ENCODE measurements around the gene TIMP1. TPM values are rescaled to one million over a fixed set of nuclear protein-coding genes. Genes with fewer than 3 reads are reported as not detected.
"Not testable (repeated sequence)": the region's sequence is repeated elsewhere in the genome, so short reads cannot be mapped to it uniquely, and the experiment has no call there.

TIMP1 gene
- polyA plus RNA-seq, 4 donors = 19.5 to 196 (median 61.8) TPM

DNA sequence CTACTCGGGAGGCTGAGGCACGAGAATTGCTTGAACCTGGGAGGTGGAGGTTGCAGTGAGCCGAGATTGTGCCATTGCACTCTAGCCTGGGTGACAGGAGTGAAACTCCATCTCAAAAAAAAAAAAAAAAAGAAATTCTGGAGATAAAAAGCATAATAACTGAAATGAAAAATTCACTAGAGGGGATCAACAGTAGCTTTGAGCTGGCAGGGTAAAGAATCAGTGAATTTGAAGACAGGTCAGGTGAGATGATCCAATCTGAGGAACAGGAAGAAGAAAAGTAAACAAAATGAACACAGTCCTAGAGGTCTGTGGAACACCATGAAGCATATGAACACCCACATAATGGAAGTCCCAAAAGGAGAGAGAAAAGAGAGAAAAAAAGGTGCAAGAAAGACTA lies 15.0 kb downstream of the TIMP1 start:
- Histone ChIP-seq H3K9me3 (ENCODE audit: control insufficient read depth in 2 of 2, insufficient read depth in 1 of 2, low read depth in 1 of 2, low read length in 1 of 2) (no peaks in the 10 kb centered on the region), H3K36me3 (ENCODE audit: control insufficient read depth in 3 of 3, insufficient read depth in 2 of 3, low read depth in 1 of 3, low read length in 3 of 3) (no peaks in the 10 kb centered on the region), H3K27me3 (ENCODE audit: control insufficient read depth in 3 of 3, insufficient read depth in 3 of 3, low read length in 3 of 3) (no peaks in the 10 kb centered on the region), H3K4me3 (ENCODE audit: low read depth in 1 of 3, low read length in 3 of 3) (no peak overlapping the region), H3K4me1 (ENCODE audit: control insufficient read depth in 3 of 3, insufficient read depth in 2 of 3, low read depth in 1 of 3, low read length in 2 of 3) (no peaks in the 10 kb centered on the region), H3K27ac (ENCODE audit: low read depth in 1 of 3, low read length in 2 of 3) (no peak overlapping the region)
- FAIRE-seq (no peak), DNase-seq (no peak)
- 80 to 94% (median 88%) methylated on average over 3 of the region's 3 CpGs for WGBS, 3 donors

DNA sequence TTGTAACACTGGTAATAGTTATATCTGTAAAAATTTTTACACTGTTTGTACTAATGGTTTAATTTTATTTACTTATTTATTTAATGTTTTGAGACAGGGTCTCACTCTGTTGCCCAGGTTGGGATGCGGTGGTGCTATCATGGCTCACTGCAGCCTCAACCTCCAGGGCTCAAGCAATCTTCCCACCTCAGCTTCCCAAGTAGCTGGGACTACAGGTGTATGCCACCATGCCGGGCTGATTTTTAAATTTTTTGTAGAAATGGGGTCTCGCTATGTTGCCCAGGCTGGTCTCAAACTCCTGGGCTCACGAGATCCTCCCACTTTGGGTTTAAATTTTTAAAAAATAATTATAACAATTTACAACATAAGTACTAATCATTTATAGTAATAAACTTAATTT lies 20.9 kb downstream of the TIMP1 start:
- not testable (repeated sequence) for H3K9me3 ChIP-seq (ENCODE audit: control insufficient read depth in 2 of 2, insufficient read depth in 1 of 2, low read depth in 1 of 2, low read length in 1 of 2); H3K4me1 ChIP-seq (ENCODE audit: control insufficient read depth in 3 of 3, insufficient read depth in 2 of 3, low read depth in 1 of 3, low read length in 2 of 3); H3K27me3 ChIP-seq (ENCODE audit: control insufficient read depth in 3 of 3, insufficient read depth in 3 of 3, low read length in 3 of 3); H3K27ac ChIP-seq (ENCODE audit: low read depth in 1 of 3, low read length in 2 of 3); H3K4me3 ChIP-seq (ENCODE audit: low read depth in 1 of 3, low read length in 3 of 3); H3K36me3 ChIP-seq (ENCODE audit: control insufficient read depth in 3 of 3, insufficient read depth in 2 of 3, low read depth in 1 of 3, low read length in 3 of 3); DNase-seq; FAIRE-seq
- 82 to 100% (median 98%) methylated on average over 4 of the region's 4 CpGs for WGBS, 3 donors

DNA sequence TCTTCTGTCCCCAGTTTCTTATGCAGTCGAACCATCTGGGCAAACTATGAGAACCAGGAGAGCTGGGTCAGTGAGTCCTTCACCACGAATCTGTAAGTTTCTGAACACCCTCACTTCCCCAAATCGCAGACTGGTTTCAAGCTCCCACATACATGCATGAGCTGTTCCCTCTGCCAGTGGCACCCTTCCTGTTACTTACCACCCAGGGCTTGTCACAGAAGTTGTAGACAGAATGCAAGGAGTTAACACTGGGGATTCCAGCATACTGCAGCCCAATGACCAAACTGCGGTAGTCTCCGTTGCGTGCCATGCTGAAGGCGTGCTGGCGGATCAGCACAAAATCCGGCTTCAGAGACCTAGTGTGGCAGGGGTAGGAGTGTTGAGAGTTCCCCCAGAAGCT lies 22.8 kb downstream of the TIMP1 start:
- Histone ChIP-seq H3K27me3 (ENCODE audit: control insufficient read depth in 3 of 3, insufficient read depth in 3 of 3, low read length in 3 of 3) (no peaks in the 10 kb centered on the region), H3K27ac (ENCODE audit: low read depth in 1 of 3, low read length in 2 of 3) (no peak overlapping the region), H3K4me1 (ENCODE audit: control insufficient read depth in 3 of 3, insufficient read depth in 2 of 3, low read depth in 1 of 3, low read length in 2 of 3) (no peaks in the 10 kb centered on the region), H3K9me3 (ENCODE audit: control insufficient read depth in 2 of 2, insufficient read depth in 1 of 2, low read depth in 1 of 2, low read length in 1 of 2) (no peaks in the 10 kb centered on the region), H3K36me3 (ENCODE audit: control insufficient read depth in 3 of 3, insufficient read depth in 2 of 3, low read depth in 1 of 3, low read length in 3 of 3) (no peaks in the 10 kb centered on the region), H3K4me3 (ENCODE audit: low read depth in 1 of 3, low read length in 3 of 3) (no peak overlapping the region)
- DNase-seq (no peak), FAIRE-seq (no peak)
- WGBS, 3 donors = 48 to 62% (median 60%) methylated on average over 9 of the region's 9 CpGs

DNA sequence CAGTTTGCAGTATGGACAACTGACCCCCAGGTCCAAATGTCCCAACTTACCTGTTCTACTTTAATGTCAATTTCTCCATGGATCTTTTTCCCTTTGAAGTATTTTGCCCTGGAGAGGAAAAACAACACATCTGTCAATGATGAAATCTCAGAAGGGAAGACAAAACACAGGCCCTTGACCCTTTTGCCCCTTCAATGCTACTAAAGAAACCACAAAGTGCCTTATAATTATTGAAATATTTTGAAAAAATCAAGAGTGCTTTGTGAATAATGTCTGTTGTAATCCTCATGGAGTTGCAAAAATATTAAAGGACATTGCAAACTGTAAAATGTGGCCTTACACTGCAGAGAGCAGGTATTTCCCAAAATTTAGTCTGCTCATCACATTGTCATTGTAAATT lies 24.9 kb downstream of the TIMP1 start:
- Histone ChIP-seq H3K9me3 (ENCODE audit: control insufficient read depth in 2 of 2, insufficient read depth in 1 of 2, low read depth in 1 of 2, low read length in 1 of 2) (no peaks in the 10 kb centered on the region), H3K27ac (ENCODE audit: low read depth in 1 of 3, low read length in 2 of 3) (no peak overlapping the region), H3K36me3 (ENCODE audit: control insufficient read depth in 3 of 3, insufficient read depth in 2 of 3, low read depth in 1 of 3, low read length in 3 of 3) (no peaks in the 10 kb centered on the region), H3K4me3 (ENCODE audit: low read depth in 1 of 3, low read length in 3 of 3) (no peak overlapping the region), H3K27me3 (ENCODE audit: control insufficient read depth in 3 of 3, insufficient read depth in 3 of 3, low read length in 3 of 3) (no peaks in the 10 kb centered on the region), H3K4me1 (ENCODE audit: control insufficient read depth in 3 of 3, insufficient read depth in 2 of 3, low read depth in 1 of 3, low read length in 2 of 3) (no peaks in the 10 kb centered on the region)
- DNase-seq = no peak
- FAIRE-seq = no peak

DNA sequence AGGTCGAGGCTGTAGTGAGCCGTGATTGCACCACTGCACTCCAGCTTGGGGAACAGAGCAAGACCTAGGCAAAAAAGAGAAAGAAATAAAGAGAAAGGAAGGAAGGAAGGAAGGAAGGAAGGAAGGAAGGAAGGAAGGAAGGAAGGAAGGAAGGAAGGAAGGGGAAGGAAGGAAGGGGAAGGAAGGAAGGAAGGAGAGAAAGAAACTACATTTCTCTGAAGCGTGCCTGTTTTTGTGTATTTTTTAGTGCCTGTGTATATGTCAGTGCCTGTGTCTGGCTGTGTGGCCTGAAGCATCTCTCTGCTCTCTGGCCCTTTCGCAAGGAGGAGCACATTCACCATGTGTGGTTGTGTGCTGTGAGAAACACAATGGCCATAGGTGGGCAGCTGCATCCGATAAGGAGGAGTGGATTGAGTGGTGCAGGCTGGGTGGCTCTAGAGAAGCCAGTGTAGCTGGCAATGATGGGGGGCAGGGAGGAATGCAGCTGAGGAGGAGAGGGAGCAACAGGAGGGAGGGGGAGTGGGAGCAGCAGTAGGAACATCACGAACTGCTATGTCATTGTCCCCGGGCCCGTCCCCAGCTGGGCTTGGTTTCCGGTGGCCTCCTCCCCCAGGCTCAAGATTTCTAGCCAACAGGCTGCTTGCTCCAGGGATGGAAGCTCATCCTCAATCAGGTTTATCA lies 26.0 kb downstream of the TIMP1 start:
- WGBS, 3 donors = 39 to 59% (median 50%) methylated on average over 8 to 9 of the region's 9 CpGs
- no peak overlapping the region for H3K27ac ChIP-seq (ENCODE audit: low read depth in 1 of 3, low read length in 2 of 3)
- no peaks in the 10 kb centered on the region for H3K27me3 ChIP-seq (ENCODE audit: control insufficient read depth in 3 of 3, insufficient read depth in 3 of 3, low read length in 3 of 3)
- no peaks in the 10 kb centered on the region for H3K36me3 ChIP-seq (ENCODE audit: control insufficient read depth in 3 of 3, insufficient read depth in 2 of 3, low read depth in 1 of 3, low read length in 3 of 3)
- H3K4me1 ChIP-seq (ENCODE audit: control insufficient read depth in 3 of 3, insufficient read depth in 2 of 3, low read depth in 1 of 3, low read length in 2 of 3) = no peaks in the 10 kb centered on the region
- H3K4me3 ChIP-seq (ENCODE audit: low read depth in 1 of 3, low read length in 3 of 3) = no peak overlapping the region
- FAIRE-seq (no peak), DNase-seq (no peak)
- no peaks in the 10 kb centered on the region for H3K9me3 ChIP-seq (ENCODE audit: control insufficient read depth in 2 of 2, insufficient read depth in 1 of 2, low read depth in 1 of 2, low read length in 1 of 2)

DNA sequence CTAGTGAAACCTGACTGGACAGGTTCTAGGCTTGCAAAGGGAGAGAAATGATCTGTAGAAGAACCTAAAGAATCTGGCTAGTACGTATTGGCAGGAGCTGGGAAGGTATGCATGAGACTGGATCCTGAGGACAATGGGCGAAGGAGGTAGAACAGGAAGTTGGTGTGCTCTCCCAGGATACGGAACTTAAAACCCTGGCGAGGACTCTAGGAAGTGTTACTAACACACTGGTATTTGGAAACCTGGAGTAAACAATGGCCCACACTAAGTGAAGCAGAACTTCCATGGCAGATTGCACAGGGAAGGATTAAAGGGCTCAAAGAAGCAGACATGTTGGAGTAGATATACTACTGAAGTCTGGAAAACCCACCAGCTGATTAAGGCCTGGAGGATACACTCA lies 28.3 kb downstream of the TIMP1 start:
- no peaks in the 10 kb centered on the region for H3K4me1 ChIP-seq (ENCODE audit: control insufficient read depth in 3 of 3, insufficient read depth in 2 of 3, low read depth in 1 of 3, low read length in 2 of 3)

DNA sequence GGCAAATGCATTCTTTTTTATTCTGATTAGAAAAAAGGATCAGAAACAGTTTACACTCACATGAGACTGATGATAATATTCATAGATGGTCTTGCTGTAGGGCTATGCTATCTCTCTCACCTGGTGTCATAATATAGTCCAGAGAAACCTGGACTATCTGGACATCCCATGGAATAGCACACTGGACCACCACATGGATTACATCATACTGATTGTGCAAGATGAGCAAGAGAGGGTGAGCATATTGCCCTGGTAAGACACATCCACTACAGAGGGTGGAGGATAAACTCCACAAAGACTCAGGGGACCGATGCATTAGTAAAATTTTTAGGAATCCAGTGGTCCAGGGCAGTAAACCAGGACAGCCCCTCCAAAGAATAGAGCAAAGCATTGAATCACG lies 29.3 kb downstream of the TIMP1 start:
- FAIRE-seq (no peak), DNase-seq (no peak)
- no peak overlapping the region for H3K4me3 ChIP-seq (ENCODE audit: low read depth in 1 of 3, low read length in 3 of 3)
- H3K9me3 ChIP-seq (ENCODE audit: control insufficient read depth in 2 of 2, insufficient read depth in 1 of 2, low read depth in 1 of 2, low read length in 1 of 2) = no peaks in the 10 kb centered on the region
- no peaks in the 10 kb centered on the region for H3K36me3 ChIP-seq (ENCODE audit: control insufficient read depth in 3 of 3, insufficient read depth in 2 of 3, low read depth in 1 of 3, low read length in 3 of 3)
- no peaks in the 10 kb centered on the region for H3K27me3 ChIP-seq (ENCODE audit: control insufficient read depth in 3 of 3, insufficient read depth in 3 of 3, low read length in 3 of 3)
- H3K27ac ChIP-seq (ENCODE audit: low read depth in 1 of 3, low read length in 2 of 3) = no peak overlapping the region
- no peaks in the 10 kb centered on the region for H3K4me1 ChIP-seq (ENCODE audit: control insufficient read depth in 3 of 3, insufficient read depth in 2 of 3, low read depth in 1 of 3, low read length in 2 of 3)
- WGBS, 3 donors = 76 to 89% (median 77%) methylated on average over 2 of the region's 2 CpGs

More for the DNA sequence above, 28.3 kb downstream of the TIMP1 start:
- Histone ChIP-seq H3K4me3 (ENCODE audit: low read depth in 1 of 3, low read length in 3 of 3) (no peak overlapping the region), H3K9me3 (ENCODE audit: control insufficient read depth in 2 of 2, insufficient read depth in 1 of 2, low read depth in 1 of 2, low read length in 1 of 2) (no peaks in the 10 kb centered on the region), H3K27ac (ENCODE audit: low read depth in 1 of 3, low read length in 2 of 3) (no peak overlapping the region), H3K36me3 (ENCODE audit: control insufficient read depth in 3 of 3, insufficient read depth in 2 of 3, low read depth in 1 of 3, low read length in 3 of 3) (no peaks in the 10 kb centered on the region), H3K27me3 (ENCODE audit: control insufficient read depth in 3 of 3, insufficient read depth in 3 of 3, low read length in 3 of 3) (no peaks in the 10 kb centered on the region)
- DNase-seq (no peak), FAIRE-seq (no peak)
- WGBS, 3 donors = 76 to 88% (median 81%) methylated on average over 4 of the region's 4 CpGs

DNA sequence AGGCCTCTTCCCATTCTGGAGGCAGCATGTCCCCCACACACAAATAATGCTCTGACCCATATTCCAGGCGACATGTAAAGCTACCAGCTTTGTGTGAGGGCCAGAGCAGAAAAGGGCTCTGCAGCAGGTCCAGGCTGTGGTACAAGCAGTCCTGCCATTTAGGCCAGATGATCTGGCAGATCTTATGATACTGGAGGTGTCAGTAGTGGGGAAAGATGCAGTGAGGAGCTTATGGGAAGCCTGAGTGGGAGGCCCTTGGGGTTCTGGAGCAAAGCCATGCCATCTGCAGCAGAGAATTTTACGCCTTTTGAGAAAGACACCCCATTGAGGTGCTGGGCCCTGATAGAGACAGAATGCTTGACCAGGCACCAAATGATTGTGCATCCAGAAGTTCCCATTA lies 29.7 kb downstream of the TIMP1 start:
- H3K4me1 ChIP-seq (ENCODE audit: control insufficient read depth in 3 of 3, insufficient read depth in 2 of 3, low read depth in 1 of 3, low read length in 2 of 3) = no peaks in the 10 kb centered on the region
- no peak overlapping the region for H3K27ac ChIP-seq (ENCODE audit: low read depth in 1 of 3, low read length in 2 of 3)
- WGBS, 3 donors = 65 to 100% (median 91%) methylated on average over 2 of the region's 2 CpGs
- H3K27me3 ChIP-seq (ENCODE audit: control insufficient read depth in 3 of 3, insufficient read depth in 3 of 3, low read length in 3 of 3) = no peaks in the 10 kb centered on the region
- no peaks in the 10 kb centered on the region for H3K36me3 ChIP-seq (ENCODE audit: control insufficient read depth in 3 of 3, insufficient read depth in 2 of 3, low read depth in 1 of 3, low read length in 3 of 3)
- no peaks in the 10 kb centered on the region for H3K9me3 ChIP-seq (ENCODE audit: control insufficient read depth in 2 of 2, insufficient read depth in 1 of 2, low read depth in 1 of 2, low read length in 1 of 2)
- no peak overlapping the region for H3K4me3 ChIP-seq (ENCODE audit: low read depth in 1 of 3, low read length in 3 of 3)
- FAIRE-seq = no peak
- no peak for DNase-seq

DNA sequence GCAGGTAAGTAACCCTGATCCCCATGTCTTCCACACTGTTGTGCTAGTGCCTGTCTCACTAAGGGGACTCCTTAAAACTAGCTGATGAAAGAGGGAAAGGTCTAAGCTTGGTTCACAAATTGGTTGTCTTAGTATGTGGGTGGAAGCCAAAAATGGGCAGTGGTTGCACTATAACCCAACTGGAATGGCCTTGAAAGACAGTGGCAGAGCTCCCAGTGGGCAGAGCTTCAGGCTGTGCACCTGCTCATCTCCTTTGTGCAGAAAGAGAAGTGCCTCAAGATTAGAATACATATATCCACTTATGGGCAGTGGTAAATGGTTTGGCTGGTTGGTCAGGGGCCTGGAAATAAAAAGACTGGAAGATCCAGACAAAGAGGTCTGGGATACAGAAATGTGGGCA lies 30.2 kb downstream of the TIMP1 start:
- FAIRE-seq (no peak), DNase-seq (no peak)
- H3K27ac ChIP-seq (ENCODE audit: low read depth in 1 of 3, low read length in 2 of 3) = no peak overlapping the region
- no peaks in the 10 kb centered on the region for H3K9me3 ChIP-seq (ENCODE audit: control insufficient read depth in 2 of 2, insufficient read depth in 1 of 2, low read depth in 1 of 2, low read length in 1 of 2)
- no peaks in the 10 kb centered on the region for H3K36me3 ChIP-seq (ENCODE audit: control insufficient read depth in 3 of 3, insufficient read depth in 2 of 3, low read depth in 1 of 3, low read length in 3 of 3)
- no peak overlapping the region for H3K4me3 ChIP-seq (ENCODE audit: low read depth in 1 of 3, low read length in 3 of 3)
- no peaks in the 10 kb centered on the region for H3K27me3 ChIP-seq (ENCODE audit: control insufficient read depth in 3 of 3, insufficient read depth in 3 of 3, low read length in 3 of 3)
- no peaks in the 10 kb centered on the region for H3K4me1 ChIP-seq (ENCODE audit: control insufficient read depth in 3 of 3, insufficient read depth in 2 of 3, low read depth in 1 of 3, low read length in 2 of 3)

All from small intestine (tissue), 7 donors.